Thyroid gland (tissue), 4 donors: ENCODE measurements around the gene SLC5A3. TPM values are rescaled to one million over a fixed set of nuclear protein-coding genes. Genes with fewer than 3 reads are reported as not detected.

Source experiments
- DNase-seq, 2 donors: peaks; one replicate each; pipeline ENCODE4 v3.0.0-alpha.2; 2019
- H3K27ac ChIP-seq, 3 donors: fragments of 200-600 bp; sonication (generic); 1 replicate in 2 of 3; 2 replicates in 1 of 3; pipeline ENCODE4 v1.5.1; 2016 to 2019; ENCODE audit warnings: mild to moderate bottlenecking in 1 of 3, moderate library complexity in 1 of 3
- H3K27me3 ChIP-seq: fragments of 200-600 bp; sonication (generic); one replicate; pipeline ENCODE4 v1.5.1; 2019
- H3K36me3 ChIP-seq, 2 donors: fragments of 200-600 bp; sonication (generic); one replicate each; pipeline ENCODE4 v1.5.1; 2016 to 2019
- H3K4me1 ChIP-seq, 2 donors: fragments of 200-600 bp; sonication (generic); one replicate each; pipeline ENCODE4 v1.5.1; 2017 to 2019
- H3K4me3 ChIP-seq, 3 donors: fragments of 200-600 bp; sonication (generic); replicated peaks in 1 of 3; 1 replicate in 2 of 3; 2 replicates in 1 of 3; pipeline ENCODE4 v1.5.1; 2016; ENCODE audit warnings: mild to moderate bottlenecking in 1 of 3
- H3K9me3 ChIP-seq: fragments of 200-600 bp; sonication (generic); one replicate; pipeline ENCODE4 v1.5.1; 2017
- CTCF ChIP-seq, 6 experiments: fragments of 200-600 bp in 3 of 6; fragments of 450-650 bp in 3 of 6; sonication (generic) in 3 of 6; IDR thresholded peaks; one replicate each; pipeline ENCODE4 v1.5.1; 2016 to 2019; ENCODE audit warnings: antibody characterized with exemption in 6 of 6, mild to moderate bottlenecking in 2 of 6, inconsistent platforms in 1 of 6, moderate library complexity in 1 of 6
- POLR2A ChIP-seq, 2 donors: fragments of 450-650 bp; IDR thresholded peaks; one replicate each; pipeline ENCODE4 v1.6.1; 2017; ENCODE audit warnings: antibody characterized with exemption in 2 of 2, mild to moderate bottlenecking in 2 of 2, moderate library complexity in 1 of 2
- WGBS, 2 donors: methylation state at CpG; one replicate each; pipeline ENCODE4 v1.1.5; 2017; 5-methylcytosine and 5-hydroxymethylcytosine counted together
- intact Hi-C: fragments of 100-400 bp; cut with DNase I; formaldehyde crosslinking; loops from one replicate; pipeline ENCODE4 v1.15.1; 2023
- total RNA-seq, 4 donors: library from RNA; depleted of rRNA; stranded (reverse); fragments of >200 nt; gene quantifications; one replicate each; pipeline ENCODE4 v1.2.3, GENCODE V29; 2016

SLC5A3 gene
- total RNA-seq, 4 donors from 2014 or later = 125 to 171 (median 161) TPM

- Histone ChIP-seq H3K27me3 (no peaks in the 10 kb centered on the region), H3K4me3 (no peak overlapping the region), H3K27ac (no peak overlapping the region), H3K9me3 (no peaks in the 10 kb centered on the region), H3K4me1 (peaks cover 5 to 13% of the 10 kb centered on the region in 2 donors), H3K36me3 (no peaks in the 10 kb centered on the region)
- intact Hi-C loops = no loop called here
- TF ChIP-seq CTCF (IDR thresholded peaks at IDR 0.05) (no peak), POLR2A (IDR thresholded peaks at IDR 0.05) (no peak)
- WGBS, 2 donors = 82 to 90% methylated on average over 11 of the region's 11 CpGs
- no peak for DNase-seq
Measured at GRCh38 chr21:34037009-34037795, 36.2 kb upstream of the SLC5A3 start.

- Histone ChIP-seq H3K4me3 (no peak overlapping the region), H3K27ac (no peak overlapping the region), H3K27me3 (no peaks in the 10 kb centered on the region), H3K4me1 (peaks cover 0 to 10% of the 10 kb centered on the region in 2 donors), H3K36me3 (no peaks in the 10 kb centered on the region), H3K9me3 (no peaks in the 10 kb centered on the region)
- DNase-seq = no peak
- intact Hi-C loops = no loop called here
- WGBS, 2 donors = 59 to 62% methylated on average over 10 of the region's 10 CpGs
- TF ChIP-seq POLR2A (IDR thresholded peaks at IDR 0.05) = no peak
- no peak for TF ChIP-seq CTCF (IDR thresholded peaks at IDR 0.05)
Measured at GRCh38 chr21:34039678-34040382, 33.5 kb upstream of the SLC5A3 start.

- no peaks in the 10 kb centered on the region for H3K27me3 ChIP-seq
- no peaks in the 10 kb centered on the region for H3K4me1 ChIP-seq
- intact Hi-C loops = no loop called here
- no peak for TF ChIP-seq POLR2A (IDR thresholded peaks at IDR 0.05)
- no peak for TF ChIP-seq CTCF (IDR thresholded peaks at IDR 0.05)
- DNase-seq = no peak
- H3K27ac ChIP-seq = no peak overlapping the region
- 89 to 91% methylated on average over 1 of the region's 1 CpG for WGBS, 2 donors
- H3K36me3 ChIP-seq = no peaks in the 10 kb centered on the region
- H3K4me3 ChIP-seq = no peak overlapping the region
- H3K9me3 ChIP-seq = no peaks in the 10 kb centered on the region
Measured at GRCh38 chr21:34042735-34043134, 30.6 kb upstream of the SLC5A3 start.

GRCh38 chr21:34043333-34043732 is 30.0 kb upstream of the SLC5A3 start:
- Histone ChIP-seq H3K27ac (no peak overlapping the region), H3K4me3 (no peak overlapping the region), H3K27me3 (no peaks in the 10 kb centered on the region), H3K9me3 (no peaks in the 10 kb centered on the region), H3K4me1 (no peaks in the 10 kb centered on the region), H3K36me3 (no peaks in the 10 kb centered on the region)
- TF ChIP-seq CTCF (IDR thresholded peaks at IDR 0.05) (no peak), POLR2A (IDR thresholded peaks at IDR 0.05) (no peak)
- 93 to 96% methylated on average over 4 of the region's 4 CpGs for WGBS, 2 donors
- DNase-seq = no peak
- intact Hi-C loops = no loop called here

- Histone ChIP-seq H3K27ac (no peak overlapping the region), H3K36me3 (no peaks in the 10 kb centered on the region), H3K9me3 (no peaks in the 10 kb centered on the region), H3K27me3 (no peaks in the 10 kb centered on the region), H3K4me3 (no peak overlapping the region), H3K4me1 (no peaks in the 10 kb centered on the region)
- intact Hi-C loops = no loop called here
- 85 to 89% methylated on average over 6 of the region's 6 CpGs for WGBS, 2 donors
- DNase-seq = no peak
- no peak for TF ChIP-seq CTCF (IDR thresholded peaks at IDR 0.05)
- no peak for TF ChIP-seq POLR2A (IDR thresholded peaks at IDR 0.05)
Measured at GRCh38 chr21:34046917-34047316, 26.5 kb upstream of the SLC5A3 start.
